B cell (primary cell): ENCODE results near the gene RUSF1. TPM values are rescaled to one million over a fixed set of nuclear protein-coding genes. Genes with fewer than 3 reads are reported as not detected.

ENCODE experiments used
- ATAC-seq: fragments of 200-7000 bp; cut with Tn5 transposase; one replicate; pipeline ENCODE4 v1.10.0; 2021; ENCODE audit warnings: low read depth, mild to moderate bottlenecking, moderate number of reproducible peaks, moderate library complexity
- CTCF ChIA-PET: fragments of 350-600 bp; sonication (Branson Sonifier 250); formaldehyde crosslinking; loops from one replicate; lab custom pipeline; 2021; ENCODE audit warnings: antibody characterized with exemption, inconsistent platforms; lab: Charles Lee
- POLR2A ChIA-PET: fragments of 350-600 bp; sonication (Branson Sonifier 250); formaldehyde crosslinking; loops from one replicate; lab custom pipeline; 2021; ENCODE audit warnings: antibody characterized with exemption; lab: Charles Lee
- DNase-seq: peaks from one replicate; pipeline ENCODE4 v3.0.0; 2013
- H2AFZ ChIP-seq: 2 replicates; pipeline ENCODE4 v1.6.1; 2012; ENCODE audit warnings: mild to moderate bottlenecking, low read depth, low read length; ENCODE audit not compliant: insufficient read depth, poor library complexity, severe bottlenecking
- H3K27ac ChIP-seq, 2 donors: 1 replicate in 1 of 2; 2 replicates in 1 of 2; pipeline ENCODE4 v1.5.1; 2012 to 2013; ENCODE audit warnings: low read length in 2 of 2, mild to moderate bottlenecking in 2 of 2, moderate library complexity in 1 of 2
- H3K27me3 ChIP-seq, 4 experiments: fragments of 200-600 bp in 1 of 4; sonication (generic) in 1 of 4; replicated peaks in 1 of 4; 1 replicate in 2 of 4; 2 replicates in 2 of 4; pipeline versions ENCODE4 v1.6.1 to v1.7.0; 2013 to 2016; ENCODE audit warnings: low read length in 3 of 4, mild to moderate bottlenecking in 2 of 4, mixed read lengths in 1 of 4, moderate library complexity in 1 of 4; ENCODE audit not compliant: insufficient read depth in 4 of 4, control insufficient read depth in 3 of 4; ENCODE audit errors: control extremely low read depth in 1 of 4
- H3K36me3 ChIP-seq, 2 experiments: replicated peaks in 1 of 2; 1 replicate in 1 of 2; 2 replicates in 1 of 2; pipeline versions ENCODE4 v1.6.1 to v1.7.1; 2013; ENCODE audit warnings: low read length in 1 of 2; ENCODE audit not compliant: insufficient read depth in 2 of 2, control insufficient read depth in 1 of 2; ENCODE audit errors: control extremely low read depth in 1 of 2, extremely low read depth in 1 of 2
- H3K4me1 ChIP-seq, 2 donors: fragments of 200-600 bp in 1 of 2; sonication (generic) in 1 of 2; 1 replicate in 1 of 2; 2 replicates in 1 of 2; pipeline versions ENCODE4 v1.5.1 to v1.6.1; 2013 to 2017; ENCODE audit warnings: low read length in 2 of 2; ENCODE audit not compliant: control insufficient read depth in 2 of 2, insufficient read depth in 2 of 2
- H3K4me2 ChIP-seq: replicated peaks from 2 replicates; pipeline ENCODE3; 2012; ENCODE audit warnings: mild to moderate bottlenecking, low read depth, low read length; ENCODE audit not compliant: poor library complexity, severe bottlenecking
- H3K4me3 ChIP-seq, 5 experiments: fragments of 200-600 bp in 1 of 5; sonication (generic) in 1 of 5; 1 replicate in 3 of 5; 2 replicates in 2 of 5; pipeline versions ENCODE4 v1.5.1 to v1.7.0; 2011 to 2016; ENCODE audit warnings: low read length in 4 of 5, mild to moderate bottlenecking in 4 of 5, low read depth in 2 of 5, control low read depth in 1 of 5, moderate library complexity in 1 of 5; ENCODE audit not compliant: insufficient read depth in 1 of 5; ENCODE audit errors: control extremely low read depth in 1 of 5, extremely low read depth in 1 of 5
- H3K79me2 ChIP-seq: fragments of 200-600 bp; sonication (generic); one replicate; pipeline ENCODE4 v1.6.0; 2016; ENCODE audit warnings: low read length; ENCODE audit not compliant: control insufficient read depth, insufficient read depth
- H3K9ac ChIP-seq: fragments of 200-600 bp; sonication (generic); 2 replicates; pipeline ENCODE4 v1.6.1; 2017; ENCODE audit warnings: mild to moderate bottlenecking, low read length, moderate library complexity
- H3K9me3 ChIP-seq, 3 donors: one replicate each; pipeline versions ENCODE4 v1.6.1 to v1.7.1; 2013; ENCODE audit warnings: low read length in 2 of 3; ENCODE audit not compliant: control insufficient read depth in 2 of 3, insufficient read depth in 1 of 3; ENCODE audit errors: control extremely low read depth in 1 of 3
- H4K20me1 ChIP-seq: 2 replicates; pipeline ENCODE4 v1.6.0; 2012; ENCODE audit warnings: mild to moderate bottlenecking, low read length; ENCODE audit not compliant: insufficient read depth, control insufficient read depth, poor library complexity, severe bottlenecking
- H3K27ac Mint-ChIP-seq: one replicate; pipeline ENCODE4 v1.8.0; 2021; ENCODE audit warnings: mixed read lengths
- H3K27me3 Mint-ChIP-seq: one replicate; pipeline ENCODE4 v1.8.0; 2021; ENCODE audit warnings: mixed read lengths
- H3K4me1 Mint-ChIP-seq: one replicate; pipeline ENCODE4 v1.8.0; 2021; ENCODE audit warnings: mixed read lengths
- H3K4me3 Mint-ChIP-seq: one replicate; pipeline ENCODE4 v1.8.0; 2021; ENCODE audit warnings: mixed read lengths
- H3K9me3 Mint-ChIP-seq: one replicate; pipeline ENCODE4 v1.8.0; 2022; ENCODE audit warnings: mixed read lengths; ENCODE audit not compliant: insufficient read depth
- CTCF ChIP-seq: fragments of 200-600 bp; IDR thresholded peaks from one replicate; pipeline ENCODE4 v1.8.0; 2022; ENCODE audit warnings: antibody characterized with exemption, mild to moderate bottlenecking
- EZH2 ChIP-seq: IDR thresholded peaks from 2 replicates; pipeline ENCODE4 v1.6.1; 2012; ENCODE audit warnings: borderline replicate concordance, low read depth, mild to moderate bottlenecking, moderate library complexity, low read length; ENCODE audit not compliant: insufficient read depth, poor library complexity, severe bottlenecking
- WGBS: methylation state at CpG from one replicate; pipeline ENCODE4 v1.1.5; 2013; ENCODE audit warnings: missing lambda C conversion rate; ENCODE audit not compliant: insufficient coverage; 5-methylcytosine and 5-hydroxymethylcytosine counted together
- intact Hi-C: fragments of 100-400 bp; cut with micrococcal nuclease; formaldehyde crosslinking; loops from one replicate; pipeline ENCODE4 v1.10.0; 2022
- polyA plus RNA-seq: library from polyadenylated mRNA; depleted of rRNA; stranded (reverse); fragments of >200 nt; gene quantifications from 2 replicates; pipeline ENCODE4 v1.2.3, GENCODE V29; 2012
- total RNA-seq, 2 donors: library from RNA; stranded (reverse); fragments of 120-200 nt in 1 of 2; gene quantifications; 1 replicate in 1 of 2; 2 replicates in 1 of 2; pipeline versions ENCODE4 v1.2.3 to v1.2.4, GENCODE V29; 2013 to 2022

Gene RUSF1
- total and polyA plus RNA-seq, 2 donors (not counting 1 experiment from before 2014, with no cell fraction given), result 103 to 132 TPM

GRCh38 chr16:31461201-31461920, 46.8 kb downstream of the RUSF1 start:
- no peak for ATAC-seq
- 96% methylated on average over 3 of the region's 10 CpGs for WGBS
- Histone ChIP-seq H4K20me1 (peaks cover 15% of the 10 kb centered on the region), H3K4me2 (no peak overlapping the region), H3K79me2 (peaks cover 16% of the 10 kb centered on the region), H3K27ac (no peak overlapping the region), H2AFZ (no peak overlapping the region), H3K4me3 (no peak overlapping the region), H3K4me1 (peaks cover 20 to 33% of the 10 kb centered on the region in 2 donors), H3K9me3 (no peaks in the 10 kb centered on the region), H3K27me3 (no peaks in the 10 kb centered on the region), H3K9ac (no peak overlapping the region), H3K36me3 (peaks cover 0 to 18% of the 10 kb centered on the region in 2 experiments)
- H3K9me3 Mint-ChIP-seq, result no peaks in the 10 kb centered on the region
- intact Hi-C loops, result no loop called here
- H3K27me3 Mint-ChIP-seq, result no peaks in the 10 kb centered on the region
- TF ChIP-seq CTCF (no peak), EZH2 (no peak)
- DNase-seq, result no peak
- H3K4me1 Mint-ChIP-seq, result peaks cover 39% of the 10 kb centered on the region
- POLR2A ChIA-PET, result no interaction called here
- H3K4me3 Mint-ChIP-seq, result peak overlapping the region; percentile 94
- CTCF ChIA-PET, result interaction anchor here (0.6 to 7.2 kb wide), 20 partner anchors 9 to 463 kb away, joined by 3 to 43 read pairs (median 4); partner anchors contain the start of genes FUS, RUSF1, TGFB1I1 and ZNF267
- H3K27ac Mint-ChIP-seq, result no peak overlapping the region

GRCh38 chr16:31460582-31461002, 47.6 kb downstream of the RUSF1 start:
- ChIA-PET CTCF (interaction anchor here (0.6 to 7.2 kb wide), 22 partner anchors 8 to 476 kb away, joined by 3 to 43 read pairs (median 4); partner anchors contain the start of genes FUS, HSD3B7, RUSF1 and TGFB1I1), POLR2A (interaction anchor here (1.3 to 1.6 kb wide), 2 partner anchors 10 to 413 kb away, joined by 4 to 5 read pairs; partner anchors contain the start of gene ZNF267)
- DNase-seq (peak; percentile 57), ATAC-seq (no peak)
- Histone ChIP-seq H3K27me3 (no peaks in the 10 kb centered on the region), H3K9ac (peak overlapping the region; percentile 67), H3K36me3 (peaks cover 0 to 18% of the 10 kb centered on the region in 2 experiments), H3K27ac (no peak overlapping the region), H3K4me3 (no peak overlapping the region), H4K20me1 (peaks cover 19% of the 10 kb centered on the region), H2AFZ (no peak overlapping the region), H3K9me3 (no peaks in the 10 kb centered on the region), H3K79me2 (peaks cover 16% of the 10 kb centered on the region), H3K4me2 (peak overlapping the region; percentile 95), H3K4me1 (peaks cover 25 to 37% of the 10 kb centered on the region in 2 donors)
- intact Hi-C loops, result loop anchor here (1.0 kb wide), 2 partner anchors 16 to 27 kb away; no protein-coding TSS in a partner anchor
- Mint-ChIP-seq H3K9me3 (no peaks in the 10 kb centered on the region), H3K27me3 (no peaks in the 10 kb centered on the region), H3K27ac (peak overlapping the region; percentile 100), H3K4me1 (peaks cover 43% of the 10 kb centered on the region), H3K4me3 (peak overlapping the region; percentile 94)
- peak; percentile 82 for TF ChIP-seq CTCF
- TF ChIP-seq EZH2, result no peak
- WGBS, result 89% methylated on average over 3 of the region's 8 CpGs
